HepG2 (cell line): ENCODE data around the gene PACS1. TPM values are rescaled to one million over a fixed set of nuclear protein-coding genes. Genes with fewer than 3 reads are reported as not detected.

Experiments used
- ARNTL ChIP-seq: sonication (generic); formaldehyde crosslinking; IDR thresholded peaks from 2 replicates; pipeline ENCODE4 v1.4.0; 2020; ENCODE audit warnings: mild to moderate bottlenecking, missing genetic modification reagents
- CHCHD3 ChIP-seq: sonication (generic); formaldehyde crosslinking; IDR thresholded peaks from 2 replicates; pipeline ENCODE4 v1.8.0; 2022; ENCODE audit warnings: mild to moderate bottlenecking, missing genetic modification reagents, moderate library complexity
- CREM ChIP-seq, 2 experiments: sonication (generic) in 1 of 2; formaldehyde crosslinking in 1 of 2; IDR thresholded peaks; 2 replicates each; pipeline versions ENCODE4 v1.4.0 to v1.6.1; 2016 to 2020; ENCODE audit warnings: antibody characterized with exemption in 1 of 2, mild to moderate bottlenecking in 1 of 2, missing genetic modification reagents in 1 of 2
- EED ChIP-seq: sonication (generic); formaldehyde crosslinking; IDR thresholded peaks from 2 replicates; pipeline ENCODE4 v1.5.0; 2020; ENCODE audit warnings: mild to moderate bottlenecking, missing genetic modification reagents
- HMG20B ChIP-seq: conservative IDR thresholded peaks from 2 replicates; pipeline ENCODE4 v1.6.1; 2016; ENCODE audit warnings: missing genetic modification reagents, missing compliant biosample characterization
- KLF15 ChIP-seq: sonication (generic); formaldehyde crosslinking; IDR thresholded peaks from 2 replicates; pipeline ENCODE4 v1.8.1; 2023; ENCODE audit warnings: borderline replicate concordance, mild to moderate bottlenecking, inconsistent platforms, missing genetic modification reagents, mixed read lengths
- MAF1 ChIP-seq: sonication (generic); formaldehyde crosslinking; IDR thresholded peaks from 2 replicates; pipeline ENCODE4 v1.5.0; 2020; ENCODE audit warnings: missing genetic modification reagents, borderline replicate concordance
- MAZ ChIP-seq, 2 experiments: sonication (generic) in 1 of 2; formaldehyde crosslinking in 1 of 2; IDR thresholded peaks; 2 replicates each; pipeline versions ENCODE4 v1.5.0 to v1.6.1; 2012 to 2020; ENCODE audit warnings: low read depth in 2 of 2, mild to moderate bottlenecking in 2 of 2, borderline replicate concordance in 1 of 2, improper control_type of control experiment in 1 of 2, low read length in 1 of 2, missing genetic modification reagents in 1 of 2, moderate library complexity in 1 of 2
- NBN ChIP-seq: fragments of 450-650 bp; conservative IDR thresholded peaks from 2 replicates; pipeline ENCODE4 v1.6.1; 2017
- RAD21 ChIP-seq: fragments of 450-650 bp; formaldehyde crosslinking; IDR thresholded peaks from 2 replicates; pipeline ENCODE4 v1.5.0; 2020; ENCODE audit warnings: mild to moderate bottlenecking
- SALL1 ChIP-seq: sonication (generic); formaldehyde crosslinking; IDR thresholded peaks from 2 replicates; pipeline ENCODE4 v1.8.0; 2022; ENCODE audit warnings: mild to moderate bottlenecking, missing genetic modification reagents
- SMC3 ChIP-seq: IDR thresholded peaks from 2 replicates; pipeline ENCODE4 v1.6.1; 2011; ENCODE audit warnings: low read length, improper control_type of control experiment
- SOX6 ChIP-seq, 2 experiments: fragments of 450-650 bp in 1 of 2; sonication (generic) in 1 of 2; formaldehyde crosslinking in 1 of 2; IDR thresholded peaks; 2 replicates each; pipeline versions ENCODE4 v1.4.0 to v1.6.1; 2017 to 2020; ENCODE audit warnings: antibody characterized with exemption in 1 of 2, mild to moderate bottlenecking in 1 of 2, missing genetic modification reagents in 1 of 2
- TGIF2 ChIP-seq: IDR thresholded peaks from 2 replicates; pipeline ENCODE4 v1.6.1; 2016; ENCODE audit warnings: control low read depth, missing compliant biosample characterization
- THAP11 ChIP-seq: IDR thresholded peaks from 2 replicates; pipeline ENCODE4 v1.6.1; 2016; ENCODE audit warnings: missing biosample characterization, missing genetic modification reagents
- ZIK1 ChIP-seq: sonication (generic); formaldehyde crosslinking; IDR thresholded peaks from 2 replicates; pipeline ENCODE4 v1.5.0; 2020; ENCODE audit warnings: mild to moderate bottlenecking, low read depth, missing genetic modification reagents, borderline replicate concordance
- ZNF501 ChIP-seq: sonication (generic); formaldehyde crosslinking; IDR thresholded peaks from 2 replicates; pipeline ENCODE4 v1.5.1; 2020; ENCODE audit warnings: mild to moderate bottlenecking, moderate library complexity, missing genetic modification reagents
- ZNF672 ChIP-seq: sonication (generic); formaldehyde crosslinking; IDR thresholded peaks from 2 replicates; pipeline ENCODE4 v1.8.1; 2022; ENCODE audit warnings: missing genetic modification reagents
- polyA plus RNA-seq, 8 experiments: library from polyadenylated mRNA; depleted of rRNA in 3 of 8; stranded (reverse) in 7 of 8; unstranded in 1 of 8; fragments of >200 nt; fragmentation: Illumina TruSeq in 4 of 8; extraction: Trizol in 4 of 8; gene quantifications; 2 replicates each; pipeline versions ENCODE4 v1.2.1 to v1.2.3, GENCODE V29; 2011 to 2016; ENCODE audit warnings: low read depth in 4 of 8, missing spikeins in 1 of 8, mixed read lengths in 1 of 8; ENCODE audit not compliant: insufficient read depth in 1 of 8
- total RNA-seq, 5 experiments: library from RNA; depleted of rRNA; stranded (reverse); fragments of >200 nt; fragmentation: Illumina TruSeq; extraction: Trizol; gene quantifications; 2 replicates each; pipeline ENCODE4 v1.2.3, GENCODE V29; 2016; ENCODE audit warnings: low read depth in 1 of 5
- TF ChIP-seq, protein P1 (sequence below), 2 experiments: sonication (generic) in 1 of 2; formaldehyde crosslinking in 1 of 2; IDR thresholded peaks; 2 replicates each; pipeline versions ENCODE4 v1.4.0 to v1.6.1; 2018 to 2020; ENCODE audit warnings: missing genetic modification reagents in 2 of 2, borderline replicate concordance in 1 of 2, low read depth in 1 of 2, mild to moderate bottlenecking in 1 of 2, missing biosample characterization in 1 of 2
- TF ChIP-seq, protein P2 (sequence below): IDR thresholded peaks from 2 replicates; pipeline ENCODE4 v1.6.1; 2016; ENCODE audit warnings: mild to moderate bottlenecking
- TF ChIP-seq, protein P3 (sequence below): sonication (generic); formaldehyde crosslinking; IDR thresholded peaks from 2 replicates; pipeline ENCODE4 v1.9.0; 2022; ENCODE audit warnings: missing genetic modification reagents, mild to moderate bottlenecking, borderline replicate concordance
- TF ChIP-seq, protein P4 (sequence below): sonication (generic); formaldehyde crosslinking; IDR thresholded peaks from 2 replicates; pipeline ENCODE4 v1.9.0; 2021; ENCODE audit warnings: missing genetic modification reagents, mild to moderate bottlenecking, borderline replicate concordance

The PACS1 gene
- total and polyA plus RNA-seq, 2 of the 13 experiments (the other 11 are each of a cell fraction or from before 2014, with no cell fraction given) = 7.6 to 8.6 TPM

DNA sequence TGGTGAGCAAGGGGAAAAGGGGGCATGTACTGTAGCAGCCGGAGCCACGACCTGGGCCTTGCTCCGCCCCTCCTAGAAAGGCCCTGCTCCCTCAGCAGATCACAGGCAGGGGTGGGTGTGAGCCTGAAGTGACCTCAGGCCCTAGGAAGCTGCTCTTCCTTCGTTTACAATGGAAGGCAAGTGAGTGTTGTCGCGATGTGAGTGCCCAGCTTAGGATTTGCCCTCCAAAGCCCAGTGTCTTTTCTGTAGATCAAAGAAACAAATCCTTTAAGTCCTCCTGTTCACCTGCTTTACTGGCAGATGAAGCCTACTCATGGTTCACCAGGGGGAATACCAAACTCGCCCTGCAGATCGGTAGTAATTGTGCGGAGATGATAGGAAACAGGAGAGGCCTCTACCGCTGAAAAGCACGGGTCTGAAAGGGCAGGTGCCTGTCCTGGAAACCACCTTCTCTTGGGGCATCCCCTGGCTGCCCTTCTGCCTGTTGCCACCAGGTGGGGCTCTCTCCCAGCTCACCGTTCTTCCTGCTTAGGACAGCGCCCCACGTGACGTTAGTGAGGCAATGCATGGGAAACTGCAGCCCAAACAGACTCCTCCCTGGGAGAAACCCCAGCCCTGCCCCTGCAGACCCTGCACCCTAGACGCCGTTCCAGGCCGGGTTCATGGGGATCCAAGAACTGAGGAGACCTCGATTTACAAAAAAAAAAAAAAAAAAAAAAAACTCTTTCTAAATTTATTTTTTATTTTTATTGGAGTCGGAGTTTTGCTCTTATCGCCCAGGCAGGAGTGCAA lies 152.5 kb downstream of the PACS1 start (continued):
- TF ChIP-seq, protein P1, sequence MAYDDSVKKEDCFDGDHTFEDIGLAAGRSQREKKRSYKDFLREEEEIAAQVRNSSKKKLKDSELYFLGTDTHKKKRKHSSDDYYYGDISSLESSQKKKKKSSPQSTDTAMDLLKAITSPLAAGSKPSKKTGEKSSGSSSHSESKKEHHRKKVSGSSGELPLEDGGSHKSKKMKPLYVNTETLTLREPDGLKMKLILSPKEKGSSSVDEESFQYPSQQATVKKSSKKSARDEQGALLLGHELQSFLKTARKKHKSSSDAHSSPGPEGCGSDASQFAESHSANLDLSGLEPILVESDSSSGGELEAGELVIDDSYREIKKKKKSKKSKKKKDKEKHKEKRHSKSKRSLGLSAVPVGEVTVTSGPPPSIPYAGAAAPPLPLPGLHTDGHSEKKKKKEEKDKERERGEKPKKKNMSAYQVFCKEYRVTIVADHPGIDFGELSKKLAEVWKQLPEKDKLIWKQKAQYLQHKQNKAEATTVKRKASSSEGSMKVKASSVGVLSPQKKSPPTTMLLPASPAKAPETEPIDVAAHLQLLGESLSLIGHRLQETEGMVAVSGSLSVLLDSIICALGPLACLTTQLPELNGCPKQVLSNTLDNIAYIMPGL (CRISPR knock-in tag; IDR thresholded peaks at IDR 0.05; ENCODE audit: borderline replicate concordance in 1 of 2, low read depth in 1 of 2) = peak; percentile 81 to 96
- TF ChIP-seq RAD21 (CRISPR knock-in tag) = peak; percentile 96
- TF ChIP-seq KLF15 = no peak
- TF ChIP-seq ZNF672 (CRISPR knock-in tag) = no peak
- TF ChIP-seq, protein P2, sequence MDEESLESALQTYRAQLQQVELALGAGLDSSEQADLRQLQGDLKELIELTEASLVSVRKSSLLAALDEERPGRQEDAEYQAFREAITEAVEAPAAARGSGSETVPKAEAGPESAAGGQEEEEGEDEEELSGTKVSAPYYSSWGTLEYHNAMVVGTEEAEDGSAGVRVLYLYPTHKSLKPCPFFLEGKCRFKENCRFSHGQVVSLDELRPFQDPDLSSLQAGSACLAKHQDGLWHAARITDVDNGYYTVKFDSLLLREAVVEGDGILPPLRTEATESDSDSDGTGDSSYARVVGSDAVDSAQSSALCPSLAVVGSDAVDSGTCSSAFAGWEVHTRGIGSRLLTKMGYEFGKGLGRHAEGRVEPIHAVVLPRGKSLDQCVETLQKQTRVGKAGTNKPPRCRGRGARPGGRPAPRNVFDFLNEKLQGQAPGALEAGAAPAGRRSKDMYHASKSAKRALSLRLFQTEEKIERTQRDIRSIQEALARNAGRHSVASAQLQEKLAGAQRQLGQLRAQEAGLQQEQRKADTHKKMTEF (CRISPR knock-in tag) = peak; percentile 47; the same call in 1 of the 2 replicates
- TF ChIP-seq ZIK1 = no peak
- TF ChIP-seq TGIF2 (CRISPR knock-in tag) = no peak
- TF ChIP-seq MAF1 (CRISPR knock-in tag) = 0 out of 2 replicates have a peak, but pooled peaks have one; percentile 51
- TF ChIP-seq MAZ (IDR thresholded peaks at IDR 0.05; ENCODE audit: borderline replicate concordance, low read depth, low read length) = no peak
- TF ChIP-seq MAZ (CRISPR knock-in tag; IDR thresholded peaks at IDR 0.05; ENCODE audit: low read depth) = peak; percentile 62; the same call in 1 of the 2 replicates
- TF ChIP-seq SALL1 (CRISPR knock-in tag) = peak; percentile 73
- no peak for TF ChIP-seq HMG20B (CRISPR knock-in tag)
- TF ChIP-seq SOX6 (IDR thresholded peaks at IDR 0.05) = no peak
- TF ChIP-seq SOX6 (CRISPR knock-in tag; IDR thresholded peaks at IDR 0.05) = peak; percentile 30; the same call in 1 of the 2 replicates
- TF ChIP-seq CHCHD3 (CRISPR knock-in tag) = no peak
- peak; percentile 61; the same call in 1 of the 2 replicates for TF ChIP-seq ZNF501 (CRISPR knock-in tag)
- TF ChIP-seq, protein P3, sequence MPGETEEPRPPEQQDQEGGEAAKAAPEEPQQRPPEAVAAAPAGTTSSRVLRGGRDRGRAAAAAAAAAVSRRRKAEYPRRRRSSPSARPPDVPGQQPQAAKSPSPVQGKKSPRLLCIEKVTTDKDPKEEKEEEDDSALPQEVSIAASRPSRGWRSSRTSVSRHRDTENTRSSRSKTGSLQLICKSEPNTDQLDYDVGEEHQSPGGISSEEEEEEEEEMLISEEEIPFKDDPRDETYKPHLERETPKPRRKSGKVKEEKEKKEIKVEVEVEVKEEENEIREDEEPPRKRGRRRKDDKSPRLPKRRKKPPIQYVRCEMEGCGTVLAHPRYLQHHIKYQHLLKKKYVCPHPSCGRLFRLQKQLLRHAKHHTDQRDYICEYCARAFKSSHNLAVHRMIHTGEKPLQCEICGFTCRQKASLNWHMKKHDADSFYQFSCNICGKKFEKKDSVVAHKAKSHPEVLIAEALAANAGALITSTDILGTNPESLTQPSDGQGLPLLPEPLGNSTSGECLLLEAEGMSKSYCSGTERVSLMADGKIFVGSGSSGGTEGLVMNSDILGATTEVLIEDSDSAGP (CRISPR knock-in tag) = peak; percentile 47
- TF ChIP-seq NBN = no peak
- 0 out of 2 replicates have a peak, but pooled peaks have one; percentile 56 for TF ChIP-seq ARNTL (CRISPR knock-in tag)
- TF ChIP-seq, protein P4, sequence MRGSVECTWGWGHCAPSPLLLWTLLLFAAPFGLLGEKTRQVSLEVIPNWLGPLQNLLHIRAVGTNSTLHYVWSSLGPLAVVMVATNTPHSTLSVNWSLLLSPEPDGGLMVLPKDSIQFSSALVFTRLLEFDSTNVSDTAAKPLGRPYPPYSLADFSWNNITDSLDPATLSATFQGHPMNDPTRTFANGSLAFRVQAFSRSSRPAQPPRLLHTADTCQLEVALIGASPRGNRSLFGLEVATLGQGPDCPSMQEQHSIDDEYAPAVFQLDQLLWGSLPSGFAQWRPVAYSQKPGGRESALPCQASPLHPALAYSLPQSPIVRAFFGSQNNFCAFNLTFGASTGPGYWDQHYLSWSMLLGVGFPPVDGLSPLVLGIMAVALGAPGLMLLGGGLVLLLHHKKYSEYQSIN (CRISPR knock-in tag) = no peak
- peak; percentile 81 for TF ChIP-seq THAP11 (CRISPR knock-in tag)
- peak; percentile 87 for TF ChIP-seq SMC3
- 0 out of 2 replicates have a peak, but pooled peaks have one; percentile 28 for TF ChIP-seq EED (CRISPR knock-in tag)
- TF ChIP-seq CREM (IDR thresholded peaks at IDR 0.05) = peak; percentile 34; the same call in 1 of the 2 replicates
- TF ChIP-seq CREM (CRISPR knock-in tag; IDR thresholded peaks at IDR 0.05) = no peak
